ENCODE results near the gene CLDN22.

- TF ChIP-seq, protein P1, sequence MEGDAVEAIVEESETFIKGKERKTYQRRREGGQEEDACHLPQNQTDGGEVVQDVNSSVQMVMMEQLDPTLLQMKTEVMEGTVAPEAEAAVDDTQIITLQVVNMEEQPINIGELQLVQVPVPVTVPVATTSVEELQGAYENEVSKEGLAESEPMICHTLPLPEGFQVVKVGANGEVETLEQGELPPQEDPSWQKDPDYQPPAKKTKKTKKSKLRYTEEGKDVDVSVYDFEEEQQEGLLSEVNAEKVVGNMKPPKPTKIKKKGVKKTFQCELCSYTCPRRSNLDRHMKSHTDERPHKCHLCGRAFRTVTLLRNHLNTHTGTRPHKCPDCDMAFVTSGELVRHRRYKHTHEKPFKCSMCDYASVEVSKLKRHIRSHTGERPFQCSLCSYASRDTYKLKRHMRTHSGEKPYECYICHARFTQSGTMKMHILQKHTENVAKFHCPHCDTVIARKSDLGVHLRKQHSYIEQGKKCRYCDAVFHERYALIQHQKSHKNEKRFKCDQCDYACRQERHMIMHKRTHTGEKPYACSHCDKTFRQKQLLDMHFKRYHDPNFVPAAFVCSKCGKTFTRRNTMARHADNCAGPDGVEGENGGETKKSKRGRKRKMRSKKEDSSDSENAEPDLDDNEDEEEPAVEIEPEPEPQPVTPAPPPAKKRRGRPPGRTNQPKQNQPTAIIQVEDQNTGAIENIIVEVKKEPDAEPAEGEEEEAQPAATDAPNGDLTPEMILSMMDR (IDR thresholded peaks at IDR 0.05) = no peak
- no peak for TF ChIP-seq POLR2A (IDR thresholded peaks at IDR 0.05)
Observed at GRCh38 chr4:183329244-183329643, 9.2 kb upstream of the CLDN22 start.
